PC-3 (cell line): Measurements from ENCODE around the gene ST14. TPM values are rescaled to one million over a fixed set of nuclear protein-coding genes. Genes with fewer than 3 reads are reported as not detected.
A peak's percentile ranks its signal among the peaks of the same experiment; 100 is the strongest.

Experiments
- ATAC-seq: fragments of 200-7000 bp; cut with Tn5 transposase; 2 replicates; pipeline ENCODE4 v1.9.1; 2020; ENCODE audit warnings: mild to moderate bottlenecking, moderate library complexity
- BruUV-seq: library from RNA; stranded (reverse); fragments of 400-500 nt; replicated peaks from 2 replicates; lab custom pipeline; 2021; lab: Mats Ljungman, UMichigan
- CTCF ChIA-PET: fragments of 300-600 bp; sonication (Branson Sonifier 250); formaldehyde crosslinking; loops from one replicate; lab custom pipeline; 2022; ENCODE audit warnings: antibody characterized with exemption; lab: Charles Lee
- POLR2A ChIA-PET: fragments of 300-600 bp; sonication (Branson Sonifier 250); formaldehyde crosslinking; loops from one replicate; lab custom pipeline; 2022; ENCODE audit warnings: antibody characterized with exemption; ENCODE audit not compliant: unreplicated experiment; lab: Charles Lee
- DNase-seq: peaks from one replicate; pipeline ENCODE4 v3.0.0-alpha.2; 2015
- H2AFZ ChIP-seq: fragments of 300-600 bp; sonication (generic); 2 replicates; pipeline ENCODE4 v1.6.0; 2016; ENCODE audit warnings: antibody characterized with exemption, low read length
- H3F3A ChIP-seq: fragments of 300-600 bp; sonication (generic); one replicate; pipeline ENCODE4 v1.6.0; 2017; ENCODE audit warnings: antibody characterized with exemption, low read length, control low read depth, mild to moderate bottlenecking; ENCODE audit not compliant: unreplicated experiment
- H3K27ac ChIP-seq: fragments of 300-600 bp; sonication (generic); 2 replicates; pipeline ENCODE4 v1.5.1; 2016; ENCODE audit warnings: mild to moderate bottlenecking, low read length
- H3K27me3 ChIP-seq: fragments of 300-600 bp; sonication (generic); 2 replicates; pipeline ENCODE4 v1.6.1; 2016; ENCODE audit warnings: low read length, mixed read lengths
- H3K36me3 ChIP-seq: fragments of 300-600 bp; sonication (generic); 2 replicates; pipeline ENCODE4 v1.6.1; 2016; ENCODE audit warnings: low read depth, mixed run types, low read length, mixed read lengths
- H3K4me1 ChIP-seq: fragments of 300-600 bp; sonication (generic); 2 replicates; pipeline ENCODE4 v1.5.1; 2016; ENCODE audit warnings: low read length; ENCODE audit not compliant: insufficient read depth
- H3K4me2 ChIP-seq: fragments of 300-600 bp; sonication (generic); 2 replicates; pipeline ENCODE4 v1.6.0; 2016; ENCODE audit warnings: low read length
- H3K4me3 ChIP-seq: fragments of 300-600 bp; sonication (generic); 2 replicates; pipeline ENCODE4 v1.5.1; 2016; ENCODE audit warnings: mild to moderate bottlenecking, low read length, mixed read lengths
- H3K79me2 ChIP-seq: fragments of 300-600 bp; sonication (generic); 2 replicates; pipeline ENCODE4 v1.6.1; 2017; ENCODE audit warnings: low read length, mixed read lengths
- H3K9ac ChIP-seq: fragments of 300-600 bp; sonication (generic); 2 replicates; pipeline ENCODE4 v1.6.0; 2016; ENCODE audit warnings: mild to moderate bottlenecking, low read length
- H3K9me2 ChIP-seq: fragments of 300-600 bp; sonication (generic); replicated peaks from 2 replicates; pipeline ENCODE4 v1.6.1; 2016; ENCODE audit warnings: mixed run types, low read length, mixed read lengths
- H3K9me3 ChIP-seq: fragments of 300-600 bp; sonication (generic); 2 replicates; pipeline ENCODE4 v1.6.1; 2016; ENCODE audit warnings: low read length, mixed read lengths
- H4K20me1 ChIP-seq: fragments of 300-600 bp; sonication (generic); 2 replicates; pipeline ENCODE4 v1.6.1; 2016; ENCODE audit warnings: low read length, mixed read lengths
- CTCF ChIP-seq: fragments of 300-600 bp; sonication (generic); conservative IDR thresholded peaks from 2 replicates; pipeline ENCODE4 v1.5.1; 2017; ENCODE audit warnings: antibody characterized with exemption, low read depth, mild to moderate bottlenecking, low read length
- EZH2 ChIP-seq: fragments of 300-600 bp; sonication (generic); IDR thresholded peaks from one replicate; pipeline ENCODE4 v1.6.1; 2017; ENCODE audit warnings: antibody characterized with exemption, mild to moderate bottlenecking, low read length; ENCODE audit not compliant: unreplicated experiment
- EZH2phosphoT487 ChIP-seq: fragments of 300-600 bp; sonication (generic); IDR thresholded peaks from 2 replicates; pipeline ENCODE4 v1.6.1; 2018; ENCODE audit warnings: mild to moderate bottlenecking, antibody characterized with exemption, low read length, borderline replicate concordance
- intact Hi-C: fragments of 100-400 bp; cut with micrococcal nuclease; formaldehyde crosslinking; loops from 2 replicates; pipeline ENCODE4 v1.9.0; 2023
- total RNA-seq: library from RNA; depleted of rRNA; stranded (reverse); fragments of >200 nt; gene quantifications from 2 replicates; pipeline ENCODE4 v1.2.3, GENCODE V29; 2014

ST14 gene
- total RNA-seq, 1 experiment from 2014 or later = 231 TPM

DNA sequence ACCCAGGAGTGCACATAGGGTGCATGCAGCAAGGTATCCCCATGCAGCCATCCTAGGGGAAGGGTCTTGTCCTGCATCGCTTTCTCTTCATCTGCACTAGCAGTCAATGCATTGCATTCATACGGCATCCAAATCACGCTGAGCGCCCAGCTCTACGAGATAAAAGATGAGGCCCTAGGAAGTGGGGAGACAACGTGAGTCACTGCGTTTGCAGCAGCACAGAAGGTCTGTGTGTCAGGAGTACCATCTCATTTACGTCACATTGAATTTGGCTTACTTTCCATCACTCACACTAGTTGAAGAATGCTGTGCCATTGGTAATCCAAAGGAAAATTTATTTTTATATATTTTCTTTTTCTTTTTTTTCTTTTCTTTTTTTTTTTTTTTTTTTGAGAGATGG, 2.5 kb upstream of the ST14 start:
- no TSS peak for BruUV-seq

GRCh38 chr11:130157840-130158239, 1.7 kb upstream of the ST14 start:
- H3K36me3 ChIP-seq = peaks cover 4% of the 10 kb centered on the region; the same call in 1 of the 2 replicates
- H3K9ac ChIP-seq = no peak overlapping the region
- POLR2A ChIA-PET = no interaction called here
- H3K4me2 ChIP-seq = no peak overlapping the region
- H3F3A ChIP-seq = no peaks in the 10 kb centered on the region
- H3K9me3 ChIP-seq = no peaks in the 10 kb centered on the region
- ATAC-seq = no peak
- CTCF ChIA-PET = no interaction called here
- H3K9me2 ChIP-seq = no peaks in the 10 kb centered on the region
- H3K27me3 ChIP-seq = no peaks in the 10 kb centered on the region
- TF ChIP-seq CTCF = no peak
- TF ChIP-seq EZH2 = no peak
- TF ChIP-seq EZH2phosphoT487 = no peak
- DNase-seq = no peak
- peaks cover 37% of the 10 kb centered on the region for H3K4me1 ChIP-seq
- no peak overlapping the region for H3K27ac ChIP-seq
- intact Hi-C loops = no loop called here
- H3K79me2 ChIP-seq = peaks cover 31% of the 10 kb centered on the region
- no TSS peak for BruUV-seq
- H3K4me3 ChIP-seq = no peak overlapping the region
- no peak overlapping the region for H2AFZ ChIP-seq
- H4K20me1 ChIP-seq = peaks cover 28% of the 10 kb centered on the region

More for the DNA sequence above, 2.5 kb upstream of the ST14 start:
- Histone ChIP-seq H3K9me3 (no peaks in the 10 kb centered on the region), H3K79me2 (peaks cover 24% of the 10 kb centered on the region), H3K4me3 (no peak overlapping the region), H4K20me1 (peaks cover 20% of the 10 kb centered on the region), H3K4me2 (peak overlapping the region; percentile 43; the same call in 1 of the 2 replicates), H3K36me3 (no peaks in the 10 kb centered on the region; the same call in 1 of the 2 replicates), H3K9ac (no peak overlapping the region), H2AFZ (no peak overlapping the region), H3K27me3 (no peaks in the 10 kb centered on the region), H3F3A (no peaks in the 10 kb centered on the region), H3K4me1 (peaks cover 29% of the 10 kb centered on the region), H3K27ac (peak overlapping the region; percentile 76), H3K9me2 (no peaks in the 10 kb centered on the region)
- DNase-seq (no peak), ATAC-seq (no peak)
- POLR2A ChIA-PET = no interaction called here
- intact Hi-C loops = no loop called here
- CTCF ChIA-PET = no interaction called here
- TF ChIP-seq EZH2phosphoT487 = no peak
- no peak for TF ChIP-seq CTCF
- TF ChIP-seq EZH2 = no peak

GRCh38 chr11:130159139-130159538, 443 bp upstream of the ST14 start:
- H3K4me3 ChIP-seq = peak overlapping the region; percentile 99
- H2AFZ ChIP-seq = peak overlapping the region; percentile 69
- H4K20me1 ChIP-seq = peaks cover 41% of the 10 kb centered on the region
- no peak overlapping the region for H3K27ac ChIP-seq
- no peaks in the 10 kb centered on the region for H3K9me2 ChIP-seq
- no peaks in the 10 kb centered on the region for H3K27me3 ChIP-seq
- CTCF ChIA-PET = no interaction called here
- ATAC-seq = no peak
- H3K9ac ChIP-seq = peak overlapping the region; percentile 87; the same call in 1 of the 2 replicates
- H3F3A ChIP-seq = no peaks in the 10 kb centered on the region
- H3K36me3 ChIP-seq = peaks cover 5% of the 10 kb centered on the region; the same call in 1 of the 2 replicates
- POLR2A ChIA-PET = no interaction called here
- H3K4me1 ChIP-seq = peaks cover 50% of the 10 kb centered on the region
- peaks cover 44% of the 10 kb centered on the region for H3K79me2 ChIP-seq
- no peaks in the 10 kb centered on the region for H3K9me3 ChIP-seq
- TF ChIP-seq EZH2phosphoT487 (no peak), EZH2 (no peak), CTCF (no peak)
- no TSS peak for BruUV-seq
- intact Hi-C loops = no loop called here
- peak overlapping the region; percentile 76 for H3K4me2 ChIP-seq
- DNase-seq = no peak
